Measurements from ENCODE around the gene DNAJA3.
"Not testable (repeated sequence)": the region's sequence is repeated elsewhere in the genome, so short reads cannot be mapped to it uniquely, and the experiment has no call there.

Gene DNAJA3

DNA sequence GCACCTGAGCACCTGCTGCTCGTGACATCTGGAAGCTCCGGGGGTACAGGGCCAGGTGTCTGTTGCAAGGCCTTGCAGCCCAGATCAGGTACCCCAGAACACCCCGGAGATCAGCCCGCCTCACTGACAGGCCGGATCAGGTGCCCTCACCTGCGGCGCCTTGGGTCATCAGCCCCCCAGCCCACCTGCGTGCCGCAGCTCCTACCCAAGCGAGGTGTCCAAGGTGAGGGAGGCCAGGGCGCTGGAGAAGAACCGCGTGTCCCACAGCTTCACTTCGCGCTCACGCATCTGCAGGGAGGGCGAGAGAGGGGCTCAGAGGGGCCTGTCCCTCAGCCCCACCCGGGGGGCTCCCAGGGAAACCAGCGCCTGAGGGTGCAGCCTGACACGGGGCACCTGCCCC lies 37.9 kb upstream of the DNAJA3 start:
- no peak for DNase-seq (ENCODE audit: low spot score)

DNA sequence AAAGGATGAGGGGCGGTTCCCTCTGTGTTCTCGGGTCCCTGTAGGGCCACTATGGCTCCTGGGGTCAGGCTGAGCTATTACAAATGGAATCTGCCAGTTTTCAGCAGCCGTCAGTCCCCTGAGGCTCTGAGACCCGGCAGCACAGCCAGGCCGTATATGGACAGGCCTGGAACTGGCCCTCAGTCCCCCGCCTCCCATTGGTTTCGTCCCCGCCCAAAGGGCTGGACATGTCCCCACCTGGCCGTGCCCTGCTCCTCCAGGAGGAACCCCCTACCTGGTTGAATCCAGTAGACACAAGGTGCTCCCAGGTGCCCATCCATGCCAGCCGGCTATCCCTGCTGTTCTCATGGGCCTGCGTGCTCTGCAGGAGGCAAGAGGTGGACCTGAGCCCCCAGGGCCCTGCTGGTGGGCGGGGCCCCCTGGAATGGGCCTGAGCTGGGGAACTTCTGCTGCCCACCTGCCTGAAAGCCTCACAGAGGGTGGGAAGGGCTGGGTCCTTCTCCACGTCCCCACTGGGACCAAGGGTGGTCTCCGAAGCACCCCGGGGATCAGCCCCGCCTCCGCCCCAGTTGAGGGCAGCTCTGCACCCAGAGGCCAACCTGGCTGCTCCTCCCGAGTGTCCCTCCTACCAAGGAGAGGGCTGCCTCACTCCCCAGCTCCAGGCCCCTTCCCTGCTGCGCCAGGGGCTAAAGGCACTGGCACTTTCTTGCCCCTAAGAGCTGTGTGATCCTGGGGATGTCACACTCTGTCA lies 37.2 kb upstream of the DNAJA3 start:
- DNase-seq (ENCODE audit: low spot score) = no peak

DNA sequence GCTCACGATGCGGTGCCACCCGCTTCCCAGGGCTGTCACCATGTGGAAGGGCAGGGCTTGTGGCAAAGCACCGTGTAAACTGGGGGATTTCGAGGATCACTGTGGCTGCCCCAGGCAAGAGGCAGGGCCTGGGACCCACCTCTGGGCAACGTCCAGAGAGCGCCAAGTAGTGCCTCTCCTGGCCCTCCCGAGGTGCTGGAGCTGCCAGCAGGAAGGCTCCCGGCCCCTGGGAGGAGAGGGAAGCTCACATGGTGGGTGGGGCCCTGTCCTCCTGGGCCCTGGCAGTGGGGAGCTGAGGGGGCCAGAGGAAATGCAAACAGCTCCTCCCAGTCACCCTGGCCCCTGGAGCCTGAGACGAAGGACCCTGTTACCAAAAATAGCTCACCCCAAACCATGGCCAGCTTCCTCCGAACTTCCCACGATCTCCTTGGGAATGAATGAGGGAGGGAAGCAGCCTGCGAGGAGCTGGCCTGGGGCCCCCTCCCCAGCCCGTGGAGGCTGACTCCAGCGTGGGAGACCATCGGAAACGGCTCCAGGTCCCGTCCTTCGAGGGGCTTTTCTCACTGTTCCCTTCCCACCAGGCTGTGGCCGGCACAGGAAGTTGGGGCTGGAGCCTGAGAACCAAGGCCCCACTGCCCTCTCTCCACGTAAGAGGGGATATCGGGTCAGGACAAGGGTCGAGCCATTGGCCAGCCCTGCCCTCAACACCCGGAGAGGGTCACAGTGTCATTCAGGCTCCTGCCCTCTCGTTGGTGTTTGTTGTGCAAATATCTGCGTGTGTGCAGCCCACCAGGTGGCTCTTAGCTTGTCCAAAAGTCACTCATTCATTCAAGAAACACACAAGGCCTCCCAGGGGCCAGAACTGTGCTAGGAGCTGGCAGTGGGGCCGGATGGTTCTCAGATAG lies 36.4 kb upstream of the DNAJA3 start:
- no peak for DNase-seq (ENCODE audit: low spot score)

DNA sequence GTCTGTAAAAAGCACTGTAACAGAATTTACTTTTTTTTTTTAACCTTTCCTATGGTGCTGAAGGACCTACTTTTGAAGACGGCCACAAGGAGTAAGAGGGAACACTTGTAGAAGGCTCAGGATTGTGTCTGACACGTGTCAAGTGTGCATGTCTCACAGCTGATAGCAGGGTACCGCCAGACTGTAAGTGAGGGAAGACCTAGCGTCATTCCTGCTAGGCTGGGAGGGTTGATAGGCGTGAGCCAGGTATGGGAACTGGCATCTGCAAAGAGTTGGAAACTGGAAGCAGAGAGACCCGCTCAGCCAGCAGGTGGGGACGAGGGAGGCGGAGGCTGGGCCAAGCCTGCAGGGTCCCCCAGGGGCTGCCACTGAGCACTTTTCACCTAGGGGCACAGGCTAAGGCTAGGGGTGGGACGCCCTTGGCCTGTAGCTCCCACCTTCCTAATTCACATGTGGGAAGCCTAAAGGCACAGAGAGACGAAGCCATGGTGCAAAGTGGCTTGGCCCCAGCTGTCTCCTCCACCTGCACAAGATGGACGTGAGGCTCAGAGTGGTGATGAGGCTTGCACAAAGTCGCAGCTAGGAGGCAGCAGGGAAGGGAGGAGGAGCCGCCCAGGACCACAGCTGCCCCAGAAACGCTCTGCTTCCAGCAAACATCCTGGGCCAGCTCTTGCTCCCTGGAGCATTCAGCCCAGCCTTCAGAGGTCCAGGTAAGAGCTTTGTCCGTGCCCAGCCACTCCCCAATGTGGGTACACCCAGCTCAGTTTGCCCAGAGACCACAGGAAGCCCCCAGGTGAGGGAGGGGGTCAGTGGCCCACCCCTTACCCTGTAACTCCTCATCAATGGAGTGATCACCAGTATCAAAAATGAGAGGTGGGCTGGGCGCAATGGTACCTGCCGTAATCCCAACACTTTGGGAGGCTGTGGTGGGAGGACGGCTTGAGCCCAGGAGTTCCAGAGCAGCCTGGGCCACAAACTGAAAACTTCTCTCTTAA lies 35.1 kb upstream of the DNAJA3 start:
- DNase-seq (ENCODE audit: low spot score) = no peak

DNA sequence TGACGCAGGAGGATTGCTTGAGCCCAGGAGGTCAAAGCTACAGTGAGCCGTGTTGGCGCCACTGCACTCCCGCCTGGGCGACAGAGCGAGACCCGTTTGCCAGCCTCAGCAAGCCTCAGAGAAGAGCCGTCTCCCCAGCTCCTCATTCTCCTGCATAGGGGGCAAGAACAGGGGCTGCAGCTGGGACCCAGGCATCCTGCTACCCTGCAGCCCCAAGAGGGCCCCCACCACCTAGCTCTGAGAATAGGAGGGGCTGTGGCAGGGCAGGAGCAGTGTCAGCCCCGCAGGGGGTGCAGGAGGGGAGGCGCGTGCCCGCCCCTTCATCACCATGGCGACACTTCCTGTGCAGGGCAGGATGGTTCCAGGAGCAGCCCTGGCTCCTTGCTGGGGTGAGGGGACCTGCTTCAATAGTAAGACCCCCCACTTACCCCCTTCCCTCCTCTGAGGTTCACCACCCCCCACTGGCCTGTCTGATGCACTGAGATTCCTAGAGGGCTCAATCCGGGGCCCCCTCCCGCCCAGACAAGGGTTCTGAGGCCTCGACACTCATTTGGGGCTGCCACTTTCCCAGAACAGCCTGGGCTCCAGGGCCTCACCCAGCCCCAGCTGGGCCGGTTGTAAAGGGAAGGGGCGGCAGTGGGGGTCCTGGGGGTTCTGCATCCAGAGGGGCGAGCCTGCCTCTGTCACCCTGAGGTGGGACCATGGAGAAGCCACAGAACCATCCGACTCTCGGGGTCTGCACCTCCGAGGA lies 33.9 kb upstream of the DNAJA3 start:
- no peak for DNase-seq (ENCODE audit: low spot score)

DNA sequence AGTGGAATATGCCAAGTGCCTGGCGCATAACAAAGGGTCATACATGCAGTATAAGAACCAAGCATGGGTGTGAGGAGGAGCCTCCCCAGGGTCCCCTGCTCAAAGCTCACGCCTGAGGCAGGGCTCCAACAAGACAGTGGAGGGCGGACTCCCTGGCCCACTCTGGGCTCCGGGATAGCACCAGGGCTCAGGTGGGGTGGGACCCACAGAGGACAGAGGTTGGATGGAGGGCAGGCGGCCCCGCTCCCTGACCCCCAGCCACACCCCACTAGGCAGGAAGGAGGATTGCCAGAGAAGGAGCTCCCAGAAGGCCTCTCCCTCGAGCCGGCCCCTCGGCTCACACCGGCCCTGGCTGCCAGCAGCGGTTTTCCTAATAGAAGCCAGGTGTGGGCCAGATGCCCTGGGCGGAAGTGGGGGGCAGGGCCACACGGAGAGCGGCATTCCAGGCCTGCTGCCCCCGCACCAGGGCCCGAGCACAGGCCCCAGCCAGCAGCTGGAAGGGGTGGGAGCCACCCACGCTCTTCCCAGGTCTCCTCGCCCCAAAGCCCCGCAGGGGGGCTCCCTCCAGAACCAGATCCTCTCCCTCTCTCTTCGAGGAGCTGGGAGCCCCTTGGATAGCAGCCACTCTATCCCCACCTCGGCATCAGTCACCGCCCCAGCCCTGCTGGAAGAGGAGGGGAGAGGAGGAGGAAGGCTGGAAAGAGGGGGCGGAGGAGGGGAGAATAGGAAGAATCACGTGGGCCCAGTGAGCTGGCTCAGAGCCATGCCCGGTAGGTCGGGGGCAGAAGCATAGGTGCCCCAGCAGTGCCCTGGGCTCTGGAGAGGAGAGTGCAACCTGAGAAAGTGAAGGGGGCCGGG lies 33.1 kb upstream of the DNAJA3 start:
- DNase-seq (ENCODE audit: low spot score) = no peak

DNA sequence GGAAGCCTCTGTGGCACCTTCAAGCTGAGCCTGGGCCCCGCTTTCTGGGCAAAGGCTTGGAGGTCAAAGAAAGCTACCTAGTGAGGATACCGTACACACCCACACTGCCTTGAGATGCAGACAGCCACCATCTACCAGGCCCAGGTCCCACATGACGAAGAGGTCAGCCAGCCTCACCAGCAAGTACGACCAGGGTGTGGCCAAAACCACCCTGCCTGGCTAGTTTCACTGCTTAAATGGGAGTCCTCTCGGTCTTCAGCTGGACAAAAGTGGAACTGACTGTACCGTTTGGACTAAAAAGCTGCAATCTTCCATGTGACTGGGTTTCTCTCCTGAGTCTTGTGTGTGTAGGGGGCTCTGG lies 32.4 kb upstream of the DNAJA3 start:
- DNase-seq (ENCODE audit: low spot score) = no peak

DNA sequence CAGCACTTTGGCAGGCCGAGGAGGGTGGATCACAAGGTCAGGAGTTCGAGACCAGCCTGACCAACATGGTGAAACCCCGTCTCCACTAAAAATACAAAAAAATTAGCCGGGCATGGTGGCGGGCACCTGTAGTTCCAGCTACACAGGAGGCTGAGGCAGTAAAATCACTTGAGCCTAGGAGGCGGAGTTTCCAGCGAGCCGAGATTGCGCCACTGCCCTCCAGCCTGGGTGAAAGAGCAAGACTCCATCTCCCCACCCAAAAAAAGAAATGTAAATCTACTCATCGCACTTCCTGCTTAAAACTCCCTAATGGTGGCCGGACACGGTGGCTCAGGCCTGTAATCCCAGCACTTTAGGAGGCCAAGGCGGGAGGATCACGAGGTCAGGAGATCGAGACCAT lies 31.8 kb upstream of the DNAJA3 start:
- DNase-seq (ENCODE audit: low spot score) = not testable (repeated sequence)

DNA sequence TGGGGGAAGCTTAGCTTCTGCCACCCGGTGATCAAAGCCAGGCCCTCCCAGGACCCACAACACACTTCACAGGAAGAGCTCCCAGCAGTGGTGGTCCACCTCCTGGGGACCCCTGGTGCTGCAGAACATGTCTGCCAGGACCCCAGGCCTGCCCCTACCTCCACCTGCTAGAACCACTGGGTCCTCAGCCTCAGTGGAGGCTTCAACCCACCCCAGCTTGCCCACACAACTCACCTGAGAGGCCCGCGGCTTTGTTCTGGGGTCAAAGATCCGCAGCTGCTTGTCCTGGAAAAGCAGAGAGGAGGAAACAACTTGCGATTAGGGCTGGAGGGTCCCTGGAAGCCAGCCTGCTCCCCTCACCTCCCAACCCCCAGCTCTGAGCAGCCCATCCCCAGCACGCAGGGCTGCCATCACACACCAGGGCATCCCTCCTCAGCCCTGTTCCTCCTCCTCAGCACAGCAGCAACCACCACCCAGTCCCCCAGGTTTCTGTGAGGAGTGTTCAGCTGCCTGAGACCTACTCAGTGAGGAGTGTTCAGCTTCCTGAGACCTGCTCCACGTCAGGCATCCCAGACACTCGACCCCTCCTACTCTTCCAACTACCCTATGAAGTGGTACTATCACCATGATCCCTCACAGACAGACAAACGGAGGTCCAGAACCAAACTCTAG lies 30.5 kb upstream of the DNAJA3 start:
- no peak for DNase-seq (ENCODE audit: low spot score)

DNA sequence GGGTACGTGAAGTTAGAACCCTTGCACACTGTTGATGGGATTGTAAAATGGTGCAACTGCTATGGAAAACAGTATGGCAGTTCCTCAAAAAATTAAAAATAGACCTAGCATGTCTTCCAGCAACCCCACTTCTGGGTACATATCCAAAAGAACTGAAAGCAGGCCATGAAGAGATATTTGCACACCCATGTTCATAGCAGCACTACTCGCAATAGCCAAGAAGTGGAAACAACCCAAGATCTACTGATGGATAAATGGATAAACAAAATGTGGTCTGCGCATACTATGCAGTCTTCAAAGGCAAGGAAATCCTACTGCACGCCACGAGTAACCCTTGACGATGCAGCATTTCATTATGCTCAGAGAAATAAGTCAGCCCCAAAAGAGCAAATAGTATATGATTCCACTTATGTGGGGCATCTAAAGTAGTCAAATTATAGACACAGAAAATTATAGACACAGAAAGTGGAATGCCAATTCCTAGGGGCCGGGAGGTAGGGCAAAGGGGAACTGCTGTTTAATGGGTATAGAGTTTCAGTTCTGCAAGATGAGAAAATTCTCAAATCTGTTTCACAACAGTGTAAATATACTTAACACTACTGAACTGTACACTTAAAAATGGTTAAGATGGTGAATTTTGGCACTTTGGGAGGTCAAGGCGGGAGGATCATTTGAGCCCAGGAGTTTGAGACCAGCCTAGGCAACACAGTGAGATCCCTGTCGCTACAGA lies 26.5 kb upstream of the DNAJA3 start:
- no peak for DNase-seq (ENCODE audit: low spot score)

DNA sequence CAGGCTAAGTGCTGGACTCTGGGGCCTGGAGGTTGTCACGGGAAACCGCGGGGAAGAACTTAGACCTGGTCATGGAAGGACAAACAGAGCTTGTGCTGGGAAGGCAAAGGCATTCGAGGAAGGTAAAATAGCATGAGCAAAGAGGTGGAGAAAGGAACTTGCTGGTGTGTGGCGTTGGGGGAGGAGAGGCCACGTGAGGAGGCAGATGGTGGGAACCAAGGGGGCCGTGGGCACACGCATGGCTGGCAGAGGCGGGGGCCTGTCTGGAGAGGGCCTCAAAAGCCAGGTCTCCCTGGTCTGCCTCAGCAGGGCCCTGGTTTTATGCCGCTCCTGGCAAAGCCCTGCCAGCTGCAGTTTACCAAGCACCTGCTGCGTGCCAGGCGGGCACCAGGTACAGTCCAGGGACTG lies 24.6 kb upstream of the DNAJA3 start:
- no peak for DNase-seq (ENCODE audit: low spot score)

DNA sequence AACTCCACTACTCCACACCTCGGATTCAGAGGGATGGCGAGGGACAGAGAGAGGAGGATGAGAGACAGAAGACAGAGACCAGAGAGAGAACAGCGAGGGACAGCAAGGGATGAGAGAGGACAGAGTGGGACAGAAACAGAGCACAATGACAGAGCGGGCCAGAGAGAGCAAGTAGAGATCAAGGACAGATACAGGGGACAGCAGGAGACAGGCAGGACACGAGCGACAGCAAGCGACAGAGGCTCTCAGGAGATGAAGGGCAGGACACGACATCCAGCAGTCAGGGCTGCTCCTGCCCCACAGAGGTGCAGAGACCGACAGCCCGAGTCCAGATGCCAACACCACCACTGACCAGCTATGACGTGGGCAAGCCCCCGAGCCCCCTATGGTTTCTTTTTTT lies 24.2 kb upstream of the DNAJA3 start:
- no peak for DNase-seq (ENCODE audit: low spot score)

DNA sequence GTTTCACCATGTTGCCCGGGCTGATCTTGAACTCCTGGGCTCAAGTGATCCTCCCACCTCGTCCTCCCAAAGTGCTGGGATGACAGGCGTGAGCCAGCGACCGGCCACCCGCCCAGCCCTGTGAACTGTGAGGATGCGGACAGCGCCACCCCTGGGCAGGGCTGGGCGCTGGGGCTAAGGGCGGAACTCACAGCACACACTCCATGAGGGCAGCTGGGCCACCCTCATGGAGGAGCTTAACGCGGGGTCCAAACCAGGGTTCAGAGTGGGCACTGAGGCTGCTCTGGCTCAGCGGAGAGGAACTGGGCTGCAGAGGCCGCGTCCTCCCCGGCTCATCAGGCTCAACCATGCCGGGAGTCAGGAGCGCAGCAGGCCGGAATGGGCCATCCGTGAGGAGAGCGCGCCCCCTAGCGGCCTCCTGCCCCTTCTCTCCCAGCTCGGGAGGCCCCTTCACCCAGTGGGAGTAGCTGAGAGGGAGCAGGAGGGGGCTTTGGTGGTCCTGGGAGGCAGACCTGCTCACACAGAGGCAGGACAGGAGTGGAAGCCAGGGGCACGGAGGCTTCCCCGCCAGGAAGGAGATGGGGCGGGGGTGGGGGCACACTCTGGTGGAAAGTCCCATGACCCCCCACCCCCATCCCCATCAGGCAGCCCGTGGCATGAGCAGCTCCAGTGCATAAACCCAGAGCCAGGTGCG lies 23.1 kb upstream of the DNAJA3 start:
- DNase-seq (ENCODE audit: low spot score) = peak; percentile 62

DNA sequence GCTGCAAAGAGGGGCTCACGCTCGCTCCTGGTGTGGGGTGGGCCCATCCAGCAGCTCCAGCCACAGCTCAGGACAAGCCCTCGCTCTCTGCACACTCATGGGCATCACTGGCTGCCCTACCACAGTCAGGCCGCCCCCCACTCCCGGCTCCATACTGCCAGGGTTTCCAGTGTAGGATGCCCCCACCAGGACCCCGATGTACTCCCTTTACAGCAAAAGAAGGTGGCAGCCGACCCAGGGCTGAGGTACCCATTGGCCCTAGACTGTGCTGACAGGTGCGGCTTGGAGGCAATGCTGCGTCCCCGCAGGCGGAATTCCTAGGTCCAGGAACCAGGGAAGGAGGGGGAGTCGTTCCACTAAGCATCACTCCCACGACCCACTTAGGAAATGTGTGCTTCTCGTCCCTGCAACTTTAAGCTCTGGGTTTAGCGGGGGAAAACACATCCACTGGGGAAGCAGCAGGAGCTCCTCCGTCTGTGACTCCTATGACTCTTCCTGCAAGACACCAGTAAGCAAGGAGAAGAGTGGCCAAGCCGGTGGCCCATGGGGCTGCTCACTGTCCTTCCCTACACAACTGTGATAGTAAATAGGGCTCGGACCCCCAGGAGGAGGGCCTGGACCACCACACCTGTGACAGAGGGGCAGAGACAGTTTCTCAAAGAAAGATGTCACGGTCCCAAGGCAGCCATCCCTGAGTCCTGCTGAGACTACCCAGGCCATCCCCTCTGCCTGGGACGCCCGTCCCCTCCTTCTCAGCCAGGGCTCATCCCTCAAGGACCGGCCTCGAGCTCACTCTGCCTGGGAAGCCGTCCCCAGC lies 22.3 kb upstream of the DNAJA3 start:
- DNase-seq (ENCODE audit: low spot score) = no peak

DNA sequence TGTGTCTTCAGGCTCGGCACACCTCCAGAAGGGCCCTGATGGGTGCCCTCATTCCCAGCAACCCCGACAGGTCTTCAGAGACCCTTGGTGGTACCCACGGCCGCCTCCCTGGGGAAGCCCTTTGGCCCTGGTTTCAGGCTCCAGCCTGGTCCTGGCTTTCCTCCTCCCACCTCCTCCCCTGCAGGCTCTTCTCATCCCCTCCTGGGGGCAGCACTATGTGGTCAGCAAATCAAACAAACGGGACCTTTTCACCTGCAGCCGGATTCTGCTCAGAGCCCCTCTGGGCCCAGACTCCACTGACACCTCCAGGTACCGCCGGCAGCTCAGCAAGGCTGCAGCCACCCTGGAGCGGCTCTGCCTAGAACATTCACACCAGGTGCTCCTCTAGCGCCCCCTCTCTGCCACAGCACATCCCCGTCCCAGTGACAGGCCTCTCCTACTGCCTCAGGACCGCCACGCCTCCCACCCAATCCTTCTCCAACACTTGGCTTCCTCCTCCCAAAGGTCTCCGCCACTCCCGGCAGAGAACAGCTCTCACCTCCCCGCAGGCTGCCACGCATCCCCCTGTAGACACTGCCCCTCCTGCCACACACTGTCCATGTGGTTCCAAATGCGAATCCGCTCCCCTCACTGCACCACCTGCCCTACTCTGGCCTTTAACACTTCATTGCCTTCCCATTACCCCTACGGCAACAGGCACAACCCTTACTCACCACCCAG lies 21.3 kb upstream of the DNAJA3 start:
- no peak for DNase-seq (ENCODE audit: low spot score)

DNA sequence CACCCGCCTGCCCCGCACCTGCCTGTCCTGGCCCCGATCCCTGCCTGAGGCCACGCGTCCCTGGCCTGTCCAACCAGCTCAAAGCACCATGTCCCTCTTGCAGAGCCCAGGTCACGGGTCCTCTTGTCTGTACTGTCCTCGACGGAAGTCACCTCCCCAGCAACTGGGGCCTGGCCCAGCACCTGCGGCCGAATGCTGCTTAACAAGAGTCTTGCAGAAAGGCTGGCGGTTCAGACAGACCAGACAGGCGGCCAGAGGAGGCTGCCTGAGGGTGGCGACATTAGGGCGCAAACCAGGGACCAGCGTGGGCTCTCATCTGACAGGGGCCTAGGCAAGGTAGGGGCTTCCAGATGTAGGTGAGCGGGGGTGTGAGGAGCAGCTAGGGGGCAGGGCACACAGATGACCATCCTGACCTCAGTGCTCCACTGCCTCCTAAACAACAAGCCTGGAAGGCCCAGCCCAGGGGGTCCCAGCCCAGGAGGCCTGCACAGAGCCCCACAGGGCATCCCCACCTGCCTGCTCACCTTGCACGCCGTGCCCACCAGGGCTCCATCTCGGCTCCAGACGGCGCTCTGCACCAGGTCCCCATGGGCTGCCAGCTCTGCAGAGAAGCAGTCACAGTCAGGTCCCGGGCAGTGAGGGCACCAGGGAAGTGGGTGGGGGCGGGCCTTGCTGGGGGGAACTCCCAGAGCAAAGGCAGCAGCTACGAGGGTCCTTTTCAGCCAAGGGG lies 20.5 kb upstream of the DNAJA3 start:
- no peak for DNase-seq (ENCODE audit: low spot score)

Data from LoVo (cell line).